ENCODE data around the gene IKZF4. TPM values are rescaled to one million over a fixed set of nuclear protein-coding genes. Genes with fewer than 3 reads are reported as not detected.

The IKZF4 gene
- total RNA-seq, 1 experiment from 2014 or later = 8.5 TPM

- H3K27me3 ChIP-seq (ENCODE audit: insufficient read depth, low read length) = no peaks in the 10 kb centered on the region
- no peaks in the 10 kb centered on the region for H4K20me1 ChIP-seq (ENCODE audit: insufficient read depth)
- H3K9me2 ChIP-seq (ENCODE audit: insufficient read depth) = no peaks in the 10 kb centered on the region
- TF ChIP-seq TCF7L2 (IDR thresholded peaks at IDR 0.05; ENCODE audit: borderline replicate concordance, extremely low read depth, insufficient read depth, insufficient read length) (no peak), EGR1 (IDR thresholded peaks at IDR 0.05; ENCODE audit: low read depth) (no peak), CBX3 (IDR thresholded peaks at IDR 0.05; ENCODE audit: low read depth) (no peak), ATF3 (IDR thresholded peaks at IDR 0.05) (no peak), ZFX (IDR thresholded peaks at IDR 0.05) (no peak), RAD21 (IDR thresholded peaks at IDR 0.05; ENCODE audit: low read depth) (no peak), YY1 (IDR thresholded peaks at IDR 0.05; ENCODE audit: extremely low read depth, insufficient replicate concordance, low read depth, low read length) (no peak), ZNF274 (IDR thresholded peaks at IDR 0.05; ENCODE audit: low read depth, low read length) (no peak), FOSL1 (IDR thresholded peaks at IDR 0.05; ENCODE audit: low read depth) (no peak), CTCF (IDR thresholded peaks at IDR 0.05 in 2 of 3, conservative IDR thresholded peaks at IDR 0.05 in 1 of 3; ENCODE audit: borderline replicate concordance in 1 of 3, insufficient read depth in 1 of 3, low read depth in 2 of 3, low read length in 2 of 3) (no peak), EZH2phosphoT487 (IDR thresholded peaks at IDR 0.05; ENCODE audit: borderline replicate concordance) (no peak), POLR2AphosphoS5 (IDR thresholded peaks at IDR 0.05; ENCODE audit: low read depth, low read length) (no peak)
- no peak overlapping the region for H3K4me2 ChIP-seq (ENCODE audit: low read length)
- no peak overlapping the region for H2AFZ ChIP-seq (ENCODE audit: low read depth, low read length, poor library complexity, severe bottlenecking)
- BruUV-seq (replicated peaks) = no TSS peak
- H3K4me3 ChIP-seq (replicated peaks in 1 of 2; ENCODE audit: low read depth in 1 of 2, low read length in 2 of 2) = no peak overlapping the region
- H3K36me3 ChIP-seq (ENCODE audit: control insufficient read depth in 1 of 2, insufficient read depth in 2 of 2, low read length in 2 of 2) = peaks cover 2 to 14% of the 10 kb centered on the region in 2 experiments; a peak in 1 of 4 replicates
- intact Hi-C loops (cut with micrococcal nuclease) = no loop called here
- ChIA-PET CTCF (no interaction called here), RAD21 (ENCODE audit: low non-redundant PET in 1 of 2, low total read pairs in 2 of 2, uncharacterized antibody in 2 of 2, unreplicated experiment in 2 of 2) (no interaction called here), POLR2A (no interaction called here)
- ATAC-seq (no peak), DNase-seq (ENCODE audit: low read depth, low spot score) (no peak)
- no peak overlapping the region for H3K27ac ChIP-seq (ENCODE audit: low read depth, low read length)
- peaks cover 10 to 21% of the 10 kb centered on the region in 2 experiments for H3K4me1 ChIP-seq (ENCODE audit: control insufficient read depth in 1 of 2, insufficient read depth in 2 of 2, low read length in 2 of 2)
- H3K79me2 ChIP-seq (ENCODE audit: insufficient read depth, low read length) = no peaks in the 10 kb centered on the region
- H3K9me3 ChIP-seq (ENCODE audit: control insufficient read depth in 1 of 2, insufficient read depth in 1 of 2, low read depth in 1 of 2, low read length in 2 of 2) = no peaks in the 10 kb centered on the region
- H3K9ac ChIP-seq (ENCODE audit: low read length) = no peak overlapping the region
These were observed 16.6 kb upstream of the IKZF4 start for GRCh38 chr12:56004211-56004610.

Data from HCT116 (cell line).